Caco-2 (cell line): ENCODE results near the gene UPF2. TPM values are rescaled to one million over a fixed set of nuclear protein-coding genes. Genes with fewer than 3 reads are reported as not detected.
A peak's percentile ranks its signal among the peaks of the same experiment; 100 is the strongest.
"Not testable (repeated sequence)": the region's sequence is repeated elsewhere in the genome, so short reads cannot be mapped to it uniquely, and the experiment has no call there.

Source experiments
- BruUV-seq: library from RNA; stranded (reverse); fragments of 400-500 nt; replicated peaks from 2 replicates; lab custom pipeline; 2021; lab: Mats Ljungman, UMichigan
- CTCF ChIA-PET: fragments of 300-600 bp; sonication (Branson Sonifier 250); formaldehyde crosslinking; loops from one replicate; lab custom pipeline; 2022; ENCODE audit warnings: antibody characterized with exemption; lab: Charles Lee
- POLR2A ChIA-PET: fragments of 300-600 bp; sonication (Branson Sonifier 250); formaldehyde crosslinking; loops from one replicate; lab custom pipeline; 2022; ENCODE audit warnings: antibody characterized with exemption; lab: Charles Lee
- DNase-seq, 2 experiments: peaks; one replicate each; pipeline versions ENCODE4 v3.0.0 to v3.0.0-alpha.2; 2020 to 2022
- H3K27me3 ChIP-seq: replicated peaks from 2 replicates; pipeline ENCODE4 v1.6.0; 2011; ENCODE audit warnings: low read length; ENCODE audit not compliant: control insufficient read depth, insufficient read depth
- H3K36me3 ChIP-seq: 2 replicates; pipeline ENCODE4 v1.5.1; 2011; ENCODE audit warnings: low read length; ENCODE audit not compliant: control insufficient read depth, insufficient read depth
- H3K4me1 ChIP-seq: fragments of 250-450 bp; sonication (Bioruptor Pico); 2 replicates; pipeline ENCODE4 v1.5.1; 2020; ENCODE audit warnings: mild to moderate bottlenecking
- H3K4me3 ChIP-seq: 2 replicates; pipeline ENCODE4 v1.5.1; 2011; ENCODE audit warnings: low read depth, mild to moderate bottlenecking, control low read depth, low read length
- H3K9me3 ChIP-seq: fragments of 250-450 bp; sonication (Bioruptor Pico); 2 replicates; pipeline ENCODE4 v1.5.1; 2020; ENCODE audit warnings: mild to moderate bottlenecking, moderate library complexity
- H3K27ac Mint-ChIP-seq: one replicate; pipeline ENCODE4 v1.8.0; 2022; ENCODE audit warnings: mixed read lengths; ENCODE audit not compliant: unreplicated experiment
- H3K27me3 Mint-ChIP-seq: one replicate; pipeline ENCODE4 v1.8.0; 2022; ENCODE audit warnings: mixed read lengths; ENCODE audit not compliant: insufficient read depth, unreplicated experiment
- H3K36me3 Mint-ChIP-seq: one replicate; pipeline ENCODE4 v1.8.0; 2022; ENCODE audit warnings: mild to moderate bottlenecking, mixed read lengths; ENCODE audit not compliant: insufficient read depth, unreplicated experiment
- H3K4me1 Mint-ChIP-seq: one replicate; pipeline ENCODE4 v1.8.0; 2022; ENCODE audit warnings: low read depth, mixed read lengths; ENCODE audit not compliant: unreplicated experiment
- H3K4me3 Mint-ChIP-seq: one replicate; pipeline ENCODE4 v1.8.0; 2022; ENCODE audit warnings: mild to moderate bottlenecking, moderate library complexity, mixed read lengths; ENCODE audit not compliant: unreplicated experiment
- H3K9me3 Mint-ChIP-seq: one replicate; pipeline ENCODE4 v1.8.0; 2022; ENCODE audit warnings: mixed read lengths; ENCODE audit not compliant: unreplicated experiment
- CTCF ChIP-seq, 2 experiments: fragments of 200-600 bp in 1 of 2; IDR thresholded peaks; 1 replicate in 1 of 2; 2 replicates in 1 of 2; pipeline versions ENCODE4 v1.5.1 to v1.8.0; 2011 to 2022; ENCODE audit warnings: antibody characterized with exemption in 1 of 2, control low read depth in 1 of 2, inconsistent platforms in 1 of 2, low read depth in 1 of 2, low read length in 1 of 2, mild to moderate bottlenecking in 1 of 2, moderate library complexity in 1 of 2; ENCODE audit not compliant: insufficient read depth in 1 of 2, severe bottlenecking in 1 of 2, unreplicated experiment in 1 of 2
- intact Hi-C: fragments of 100-400 bp; cut with micrococcal nuclease; formaldehyde crosslinking; loops from one replicate; pipeline ENCODE4 v1.10.0; 2022; ENCODE audit not compliant: unreplicated experiment
- total RNA-seq: library from RNA; stranded (reverse); gene quantifications from 2 replicates; pipeline ENCODE4 v1.2.3, GENCODE V29; 2022

UPF2 gene
- total RNA-seq, 1 experiment from 2014 or later: 40.6 TPM

GRCh38 chr10:11986593-11987216 is 55.9 kb downstream of the UPF2 start:
- no peaks in the 10 kb centered on the region for H3K9me3 Mint-ChIP-seq
- H3K4me1 Mint-ChIP-seq: peaks cover 12% of the 10 kb centered on the region
- peak overlapping the region; percentile 20 for H3K4me3 Mint-ChIP-seq
- peak overlapping the region; percentile 20 for H3K27ac Mint-ChIP-seq
- peaks cover 79% of the 10 kb centered on the region for H3K36me3 Mint-ChIP-seq
- no TSS peak for BruUV-seq
- H3K27me3 Mint-ChIP-seq: no peaks in the 10 kb centered on the region
- peaks cover 4% of the 10 kb centered on the region; the same call in 1 of the 2 replicates for H3K36me3 ChIP-seq
- peaks cover 11% of the 10 kb centered on the region for H3K4me1 ChIP-seq
- POLR2A ChIA-PET: interaction anchor here (0.6 to 0.8 kb wide), 2 partner anchors 112 to 193 kb away, joined by 3 read pairs; no protein-coding TSS in a partner anchor
- peak; percentile 82 to 91 for DNase-seq
- H3K4me3 ChIP-seq: no peak overlapping the region
- CTCF ChIA-PET: interaction anchor here (0.7 to 2.7 kb wide), 6 partner anchors 56 to 229 kb away, joined by 3 to 46 read pairs (median 9); no protein-coding TSS in a partner anchor
- intact Hi-C loops: loop anchor here (1.0 to 5.0 kb wide), 6 partner anchors 111 to 469 kb away; no protein-coding TSS in a partner anchor
- no peaks in the 10 kb centered on the region for H3K27me3 ChIP-seq
- H3K9me3 ChIP-seq: no peaks in the 10 kb centered on the region
- TF ChIP-seq CTCF (IDR thresholded peaks at IDR 0.05; ENCODE audit: insufficient read depth in 1 of 2, low read depth in 1 of 2, low read length in 1 of 2, severe bottlenecking in 1 of 2, unreplicated experiment in 1 of 2): peak; percentile 96

GRCh38 chr10:11982253-11982652 is 60.4 kb downstream of the UPF2 start:
- ChIA-PET CTCF (no interaction called here), POLR2A (no interaction called here)
- Mint-ChIP-seq H3K36me3 (peaks cover 77% of the 10 kb centered on the region), H3K27me3 (no peaks in the 10 kb centered on the region), H3K27ac (no peak overlapping the region), H3K4me3 (no peak overlapping the region), H3K9me3 (no peaks in the 10 kb centered on the region), H3K4me1 (peaks cover 12% of the 10 kb centered on the region)
- no peak for TF ChIP-seq CTCF (IDR thresholded peaks at IDR 0.05; ENCODE audit: insufficient read depth in 1 of 2, low read depth in 1 of 2, low read length in 1 of 2, severe bottlenecking in 1 of 2, unreplicated experiment in 1 of 2)
- Histone ChIP-seq H3K9me3 (no peaks in the 10 kb centered on the region), H3K4me3 (no peak overlapping the region), H3K4me1 (peaks cover 11% of the 10 kb centered on the region), H3K36me3 (peaks cover 2% of the 10 kb centered on the region), H3K27me3 (no peaks in the 10 kb centered on the region)
- DNase-seq: no peak
- BruUV-seq: no TSS peak
- intact Hi-C loops: no loop called here

- H3K27ac Mint-ChIP-seq: no peak overlapping the region
- DNase-seq: no peak
- TF ChIP-seq CTCF (IDR thresholded peaks at IDR 0.05; ENCODE audit: insufficient read depth in 1 of 2, low read depth in 1 of 2, low read length in 1 of 2, severe bottlenecking in 1 of 2, unreplicated experiment in 1 of 2): no peak
- H3K9me3 ChIP-seq: no peaks in the 10 kb centered on the region
- ChIA-PET CTCF (no interaction called here), POLR2A (no interaction called here)
- H3K27me3 ChIP-seq: no peaks in the 10 kb centered on the region
- BruUV-seq: no TSS peak
- peaks cover 2% of the 10 kb centered on the region for H3K36me3 ChIP-seq
- no peaks in the 10 kb centered on the region for H3K4me1 Mint-ChIP-seq
- no peak overlapping the region for H3K4me3 Mint-ChIP-seq
- H3K9me3 Mint-ChIP-seq: no peaks in the 10 kb centered on the region
- intact Hi-C loops: no loop called here
- H3K4me3 ChIP-seq: no peak overlapping the region
- peaks cover 80% of the 10 kb centered on the region for H3K36me3 Mint-ChIP-seq
- no peaks in the 10 kb centered on the region for H3K27me3 Mint-ChIP-seq
- no peaks in the 10 kb centered on the region for H3K4me1 ChIP-seq
Measured at GRCh38 chr10:11975795-11976194, 66.8 kb downstream of the UPF2 start.

GRCh38 chr10:11972523-11972922 is 70.1 kb downstream of the UPF2 start:
- DNase-seq, H3K4me3 Mint-ChIP-seq, intact Hi-C loops, BruUV-seq, H3K4me3 ChIP-seq, H3K27ac Mint-ChIP-seq, H3K27me3 ChIP-seq, POLR2A ChIA-PET, H3K9me3 Mint-ChIP-seq, H3K4me1 ChIP-seq, H3K27me3 Mint-ChIP-seq, CTCF ChIA-PET, H3K4me1 Mint-ChIP-seq, H3K9me3 ChIP-seq, H3K36me3 ChIP-seq: not testable (repeated sequence)
- peaks cover 66% of the 10 kb centered on the region for H3K36me3 Mint-ChIP-seq
